GM12878 (cell line): Measurements from ENCODE around the gene PSME3IP1. TPM values are rescaled to one million over a fixed set of nuclear protein-coding genes. Genes with fewer than 3 reads are reported as not detected.

Experiments used
- ATAC-seq: fragments of 200-7000 bp; cut with Tn5 transposase; 3 replicates; pipeline ENCODE4 v1.9.1; 2020; ENCODE audit warnings: mild to moderate bottlenecking, moderate library complexity
- BruUV-seq: library from RNA; stranded (reverse); fragments of 400-500 nt; replicated peaks from 2 replicates; lab custom pipeline; 2021; lab: Mats Ljungman, UMichigan
- CTCF ChIA-PET: fragments of 300-600 bp; sonication (Branson Sonifier 250); formaldehyde crosslinking; extraction: SDS; loops from one replicate; lab custom pipeline; 2021; ENCODE audit warnings: inconsistent platforms; lab: Yijun Ruan, JAX
- POLR2A ChIA-PET: fragments of 350-600 bp; formaldehyde crosslinking; extraction: SDS; loops from one replicate; lab custom pipeline; 2021; ENCODE audit warnings: inconsistent platforms; lab: Charles Lee
- RAD21 ChIA-PET: fragments of 300-600 bp; sonication (Branson Sonifier 250); formaldehyde crosslinking; loops from one replicate; lab custom pipeline; 2023; ENCODE audit warnings: antibody characterized with exemption; ENCODE audit not compliant: unreplicated experiment; lab: Charles Lee
- SMC1A ChIA-PET: fragments of 300-600 bp; sonication (Branson Sonifier 250); formaldehyde crosslinking; loops from one replicate; lab custom pipeline; 2023; ENCODE audit not compliant: unreplicated experiment, uncharacterized antibody; lab: Charles Lee
- DNase-seq: peaks from one replicate; pipeline ENCODE4 v3.0.0-alpha.2; 2011; ENCODE audit warnings: low read depth, low spot score
- FAIRE-seq: peaks from 3 replicates; lab custom pipeline; 2011; peaks lifted over from hg19 to GRCh38; lab: Jason Lieb, UNC
- H2AFZ ChIP-seq: 2 replicates; pipeline ENCODE4 v1.6.0; 2011; ENCODE audit warnings: low read depth, low read length, control low read depth; ENCODE audit not compliant: control insufficient read depth
- H3K27ac ChIP-seq: 2 replicates; pipeline ENCODE4 v1.5.1; 2011; ENCODE audit warnings: control low read depth; ENCODE audit not compliant: control insufficient read depth, insufficient read depth
- H3K27me3 ChIP-seq, 2 experiments: replicated peaks in 1 of 2; 2 replicates each; pipeline versions ENCODE4 v1.6.0 to v1.6.1; 2011; ENCODE audit warnings: low read length in 1 of 2; ENCODE audit not compliant: control insufficient read depth in 2 of 2, insufficient read depth in 2 of 2
- H3K36me3 ChIP-seq, 2 experiments: 2 replicates each; pipeline ENCODE4 v1.5.1; 2011; ENCODE audit warnings: low read length in 1 of 2; ENCODE audit not compliant: control insufficient read depth in 2 of 2, insufficient read depth in 2 of 2
- H3K4me1 ChIP-seq: 2 replicates; pipeline ENCODE4 v1.6.1; 2011; ENCODE audit warnings: mild to moderate bottlenecking, low read length, moderate library complexity, mixed read lengths; ENCODE audit not compliant: control insufficient read depth, insufficient read depth
- H3K4me2 ChIP-seq: 2 replicates; pipeline ENCODE4 v1.6.0; 2011; ENCODE audit warnings: control low read depth; ENCODE audit not compliant: control insufficient read depth, insufficient read depth
- H3K4me3 ChIP-seq: fragments of 200-600 bp; sonication (generic); 2 replicates; pipeline ENCODE4 v1.5.1; 2016
- H3K79me2 ChIP-seq: 2 replicates; pipeline ENCODE4 v1.6.0; 2011; ENCODE audit warnings: low read length; ENCODE audit not compliant: control insufficient read depth, insufficient read depth
- H3K9ac ChIP-seq: 2 replicates; pipeline ENCODE4 v1.8.0; 2011; ENCODE audit warnings: low read length, control low read depth, mixed read lengths; ENCODE audit not compliant: control insufficient read depth, insufficient read depth
- H3K9me3 ChIP-seq: replicated peaks from 3 replicates; pipeline ENCODE4 v1.5.1; 2011; ENCODE audit warnings: mild to moderate bottlenecking, low read length; ENCODE audit not compliant: control insufficient read depth, insufficient read depth
- H4K20me1 ChIP-seq: 2 replicates; pipeline ENCODE4 v1.6.0; 2011; ENCODE audit not compliant: control insufficient read depth, insufficient read depth
- BHLHE40 ChIP-seq, 2 experiments: fragments of 450-650 bp in 1 of 2; IDR thresholded peaks; 2 replicates each; pipeline ENCODE4 v1.6.1; 2011 to 2017; ENCODE audit warnings: low read depth in 2 of 2, borderline replicate concordance in 1 of 2, improper control_type of control experiment in 1 of 2, low read length in 1 of 2, mild to moderate bottlenecking in 1 of 2
- CBFB ChIP-seq: IDR thresholded peaks from 2 replicates; pipeline ENCODE4 v1.6.1; 2016; ENCODE audit warnings: antibody characterized with exemption, low read depth
- ETV6 ChIP-seq, 2 experiments: fragments of 450-650 bp in 1 of 2; IDR thresholded peaks in 1 of 2; conservative IDR thresholded peaks in 1 of 2; 2 replicates each; pipeline ENCODE4 v1.6.1; 2014; ENCODE audit warnings: antibody characterized with exemption in 1 of 2, borderline replicate concordance in 1 of 2, low read depth in 1 of 2, mild to moderate bottlenecking in 1 of 2, moderate library complexity in 1 of 2
- MXI1 ChIP-seq: fragments of 150-350 bp; IDR thresholded peaks from 2 replicates; pipeline ENCODE4 v1.6.1; 2011; ENCODE audit warnings: low read depth, mild to moderate bottlenecking, inconsistent platforms, low read length, improper control_type of control experiment
- POLR2AphosphoS2 ChIP-seq: IDR thresholded peaks from 2 replicates; pipeline ENCODE4 v1.6.1; 2011; ENCODE audit warnings: low read depth, mild to moderate bottlenecking, low read length, improper control_type of control experiment, moderate library complexity
- POLR2AphosphoS5 ChIP-seq: IDR thresholded peaks from 2 replicates; pipeline ENCODE4 v1.6.1; 2011; ENCODE audit warnings: mild to moderate bottlenecking, low read length, inconsistent platforms
- SIX5 ChIP-seq: IDR thresholded peaks from 2 replicates; pipeline ENCODE4 v1.6.1; 2011; ENCODE audit warnings: mild to moderate bottlenecking, low read depth, low read length, moderate library complexity; ENCODE audit not compliant: severe bottlenecking
- SUZ12 ChIP-seq: fragments of 200-600 bp; sonication (generic); IDR thresholded peaks from one replicate; pipeline ENCODE4 v1.6.1; 2018; ENCODE audit warnings: antibody characterized with exemption, mild to moderate bottlenecking; ENCODE audit not compliant: unreplicated experiment
- ZNF217 ChIP-seq: fragments of 450-650 bp; IDR thresholded peaks from 2 replicates; pipeline ENCODE4 v1.6.1; 2017; ENCODE audit warnings: antibody characterized with exemption, mild to moderate bottlenecking
- WGBS: methylation state at CpG from one replicate; pipeline ENCODE4 v1.1.6; 2016; ENCODE audit warnings: low lambda C conversion rate; ENCODE audit not compliant: insufficient replicate concordance, insufficient coverage; ENCODE audit errors: missing lambda C conversion rate; 5-methylcytosine and 5-hydroxymethylcytosine counted together
- in situ Hi-C: fragments of 300-500 bp; cut with MboI; formaldehyde crosslinking; loops from 9 replicates; pipeline ENCODE4 v1.14.3; 2018; ENCODE audit warnings: mixed read lengths
- intact Hi-C: fragments of 100-400 bp; cut with micrococcal nuclease; formaldehyde crosslinking; loops from one replicate; pipeline ENCODE4 v1.14.2; 2022; ENCODE audit not compliant: unreplicated experiment
- polyA plus RNA-seq, 11 experiments: library from polyadenylated mRNA; depleted of rRNA in 4 of 11; unstranded in 6 of 11; stranded (reverse) in 5 of 11; fragments of >200 nt; fragmentation: Nextera tagmentation in 4 of 11; fragmentation: Illumina TruSeq in 1 of 11; extraction: Ambion mirVana in 4 of 11; extraction: Trizol in 1 of 11; gene quantifications; 1 replicate in 1 of 11; 2 replicates in 10 of 11; pipeline versions ENCODE4 v1.2.1 to v1.2.3, GENCODE V29; 2011 to 2016; ENCODE audit warnings: inconsistent platforms in 2 of 11, missing spikeins in 2 of 11, low read depth in 1 of 11
- total RNA-seq, 4 experiments: library from RNA; depleted of rRNA in 3 of 4; stranded (reverse); fragments of >200 nt in 3 of 4; fragmentation: Illumina TruSeq in 1 of 4; extraction: Trizol in 1 of 4; gene quantifications; 2 replicates each; pipeline versions ENCODE4 v1.2.1 to v1.2.3, GENCODE V29; 2013 to 2021

PSME3IP1 gene
- total and polyA plus RNA-seq, 10 of the 15 experiments (the other 5 are each of a cell fraction or from before 2014, with no cell fraction given), result 67.9 to 174 (median 111) TPM

GRCh38 chr16:57104706-57105105 lies 81.1 kb downstream of the PSME3IP1 start:
- no peaks in the 10 kb centered on the region for H3K9me3 ChIP-seq
- DNase-seq (no peak), ATAC-seq (peak; percentile 37), FAIRE-seq (no peak)
- WGBS, result 61% methylated on average over 3 of the region's 3 CpGs
- intact Hi-C loops, result no loop called here
- ChIA-PET CTCF (interaction anchor here (0.9 kb wide), 1 partner anchor 62 kb away, joined by 3 read pairs; no protein-coding TSS in a partner anchor), RAD21 (no interaction called here), POLR2A (interaction anchor here (1.1 kb wide), 1 partner anchor 44 kb away, joined by 3 read pairs; no protein-coding TSS in a partner anchor), SMC1A (interaction anchor here (1.1 kb wide), 1 partner anchor 9 kb away, joined by 3 read pairs; no protein-coding TSS in a partner anchor)
- in situ Hi-C loops, result no loop called here
- no peaks in the 10 kb centered on the region for H3K79me2 ChIP-seq
- BruUV-seq, result no TSS peak
- no peak overlapping the region for H3K27ac ChIP-seq
- no peaks in the 10 kb centered on the region for H4K20me1 ChIP-seq
- no peaks in the 10 kb centered on the region for H3K36me3 ChIP-seq
- H3K4me3 ChIP-seq, result no peak overlapping the region
- no peak for TF ChIP-seq POLR2AphosphoS2
- TF ChIP-seq ZNF217, result no peak
- no peak for TF ChIP-seq ETV6 (conservative IDR thresholded peaks at IDR 0.05 in 1 of 2, IDR thresholded peaks at IDR 0.05 in 1 of 2; ENCODE audit: borderline replicate concordance in 1 of 2, low read depth in 1 of 2)
- no peak for TF ChIP-seq CBFB
- no peak for TF ChIP-seq SIX5
- TF ChIP-seq SUZ12, result no peak
- no peak for TF ChIP-seq POLR2AphosphoS5
- TF ChIP-seq BHLHE40 (IDR thresholded peaks at IDR 0.05; ENCODE audit: borderline replicate concordance in 1 of 2, low read depth in 2 of 2, low read length in 1 of 2), result no peak
- TF ChIP-seq MXI1, result no peak
- H3K4me1 ChIP-seq, result peaks cover 12% of the 10 kb centered on the region
- H3K4me2 ChIP-seq, result no peak overlapping the region
- no peaks in the 10 kb centered on the region for H3K27me3 ChIP-seq
- H2AFZ ChIP-seq, result no peak overlapping the region
- H3K9ac ChIP-seq, result no peak overlapping the region
